Ascending aorta (tissue), 2 donors: Measurements from ENCODE around the gene CTH. TPM values are rescaled to one million over a fixed set of nuclear protein-coding genes. Genes with fewer than 3 reads are reported as not detected.

Source experiments
- DNase-seq, 2 donors: peaks; one replicate each; pipeline ENCODE4 v3.0.0-alpha.2; 2019; ENCODE audit warnings: low spot score in 2 of 2
- H3K27ac ChIP-seq, 2 donors: fragments of 200-600 bp; sonication (generic); one replicate each; pipeline ENCODE4 v1.5.1; 2016 to 2017; ENCODE audit warnings: mild to moderate bottlenecking in 1 of 2
- H3K27me3 ChIP-seq: fragments of 200-600 bp; sonication (generic); one replicate; pipeline ENCODE4 v1.5.1; 2017
- H3K36me3 ChIP-seq, 2 donors: fragments of 200-600 bp; sonication (generic); one replicate each; pipeline ENCODE4 v1.5.1; 2016
- H3K4me1 ChIP-seq, 2 donors: fragments of 200-600 bp; sonication (generic); one replicate each; pipeline ENCODE4 v1.5.1; 2016 to 2017; ENCODE audit warnings: mild to moderate bottlenecking in 1 of 2
- H3K4me3 ChIP-seq, 2 donors: fragments of 200-600 bp; sonication (generic); one replicate each; pipeline ENCODE4 v1.5.1; 2016 to 2017; ENCODE audit warnings: mild to moderate bottlenecking in 1 of 2
- H3K9me3 ChIP-seq, 2 donors: fragments of 200-600 bp; sonication (generic); one replicate each; pipeline ENCODE4 v1.5.1; 2016
- intact Hi-C: fragments of 100-400 bp; cut with DNase I; formaldehyde crosslinking; loops from one replicate; pipeline ENCODE4 v1.15.1; 2023
- total RNA-seq: library from RNA; depleted of rRNA; stranded (reverse); fragments of >200 nt; gene quantifications from one replicate; pipeline ENCODE4 v1.1.0, GENCODE V29; 2016
- TF ChIP-seq, protein P1 (sequence below), 3 experiments: fragments of 200-600 bp in 2 of 3; fragments of 450-650 bp in 1 of 3; sonication (generic) in 2 of 3; IDR thresholded peaks; one replicate each; pipeline ENCODE4 v1.5.1; 2016 to 2019; ENCODE audit warnings: antibody characterized with exemption in 3 of 3, mild to moderate bottlenecking in 1 of 3, moderate library complexity in 1 of 3

The CTH gene
- total RNA-seq, 1 donor from 2014 or later: 4.3 TPM

DNA sequence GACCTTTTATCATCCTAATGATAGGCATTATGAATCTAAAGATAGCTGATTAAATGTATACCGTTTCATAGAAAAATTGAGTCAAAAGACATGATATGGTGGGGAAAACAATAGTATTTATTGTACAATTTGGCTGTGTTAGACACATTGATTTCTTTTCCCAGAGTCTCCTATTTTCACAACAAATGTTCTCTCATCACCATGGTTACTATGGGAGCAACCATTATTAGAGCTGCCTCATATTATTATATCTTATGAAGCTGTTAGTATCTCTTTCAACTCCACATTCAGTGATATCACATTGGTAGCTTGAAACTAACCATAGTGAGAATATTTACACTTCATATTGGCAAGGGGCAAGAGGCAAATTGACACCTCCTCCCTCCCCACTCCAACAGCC lies 10.7 kb upstream of the CTH start:
- no peak overlapping the region for H3K27ac ChIP-seq
- TF ChIP-seq, protein P1, sequence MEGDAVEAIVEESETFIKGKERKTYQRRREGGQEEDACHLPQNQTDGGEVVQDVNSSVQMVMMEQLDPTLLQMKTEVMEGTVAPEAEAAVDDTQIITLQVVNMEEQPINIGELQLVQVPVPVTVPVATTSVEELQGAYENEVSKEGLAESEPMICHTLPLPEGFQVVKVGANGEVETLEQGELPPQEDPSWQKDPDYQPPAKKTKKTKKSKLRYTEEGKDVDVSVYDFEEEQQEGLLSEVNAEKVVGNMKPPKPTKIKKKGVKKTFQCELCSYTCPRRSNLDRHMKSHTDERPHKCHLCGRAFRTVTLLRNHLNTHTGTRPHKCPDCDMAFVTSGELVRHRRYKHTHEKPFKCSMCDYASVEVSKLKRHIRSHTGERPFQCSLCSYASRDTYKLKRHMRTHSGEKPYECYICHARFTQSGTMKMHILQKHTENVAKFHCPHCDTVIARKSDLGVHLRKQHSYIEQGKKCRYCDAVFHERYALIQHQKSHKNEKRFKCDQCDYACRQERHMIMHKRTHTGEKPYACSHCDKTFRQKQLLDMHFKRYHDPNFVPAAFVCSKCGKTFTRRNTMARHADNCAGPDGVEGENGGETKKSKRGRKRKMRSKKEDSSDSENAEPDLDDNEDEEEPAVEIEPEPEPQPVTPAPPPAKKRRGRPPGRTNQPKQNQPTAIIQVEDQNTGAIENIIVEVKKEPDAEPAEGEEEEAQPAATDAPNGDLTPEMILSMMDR (IDR thresholded peaks at IDR 0.05): no peak
- intact Hi-C loops: no loop called here

DNA sequence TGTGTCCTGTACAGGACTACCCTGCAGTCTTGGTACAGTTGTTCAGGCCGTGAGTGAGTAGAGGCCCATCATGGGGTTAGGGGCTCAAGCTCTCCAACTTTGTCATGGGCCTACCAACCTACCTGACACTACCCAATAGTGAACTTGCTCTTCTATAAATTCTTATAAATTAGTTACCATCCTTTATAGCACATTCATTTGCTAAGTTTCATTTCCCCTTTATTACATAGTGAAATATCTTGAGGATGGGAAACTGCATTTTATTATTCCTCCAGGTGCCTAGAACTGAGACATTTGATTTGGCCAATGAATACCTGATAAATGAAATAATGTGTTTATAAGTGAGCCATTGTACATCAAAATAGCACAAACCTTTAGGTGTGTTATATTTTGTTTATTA lies 9.1 kb upstream of the CTH start:
- Histone ChIP-seq H3K27ac (no peak overlapping the region), H3K27me3 (no peaks in the 10 kb centered on the region), H3K4me1 (no peaks in the 10 kb centered on the region), H3K4me3 (no peak overlapping the region), H3K9me3 (no peaks in the 10 kb centered on the region), H3K36me3 (no peaks in the 10 kb centered on the region)
- DNase-seq: no peak
- intact Hi-C loops: no loop called here
- TF ChIP-seq, protein P1 (IDR thresholded peaks at IDR 0.05): no peak

More for the DNA sequence above, 10.7 kb upstream of the CTH start:
- no peak overlapping the region for H3K4me3 ChIP-seq
- H3K36me3 ChIP-seq: no peaks in the 10 kb centered on the region
- no peak for DNase-seq
- no peaks in the 10 kb centered on the region for H3K27me3 ChIP-seq
- no peaks in the 10 kb centered on the region for H3K4me1 ChIP-seq
- H3K9me3 ChIP-seq: no peaks in the 10 kb centered on the region

DNA sequence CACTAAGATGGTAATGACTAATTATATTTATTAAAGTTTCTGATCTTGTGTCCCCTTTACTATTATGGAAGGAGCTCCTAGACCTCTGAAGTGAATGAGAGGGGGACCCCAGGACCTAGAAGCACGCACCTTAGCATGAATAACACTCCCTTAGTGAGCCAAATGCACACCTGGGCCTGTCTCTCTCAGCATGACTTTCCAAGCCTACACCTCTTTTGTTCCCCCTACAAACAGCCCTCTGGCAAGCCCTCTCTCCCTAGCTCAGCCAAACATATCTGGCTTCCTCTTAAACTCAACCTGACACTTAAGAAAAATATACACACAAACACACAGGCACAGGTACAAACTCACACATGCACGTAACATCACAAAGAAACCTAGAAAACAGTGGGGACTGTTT lies 7.3 kb upstream of the CTH start:
- Histone ChIP-seq H3K4me3 (no peak overlapping the region), H3K9me3 (no peaks in the 10 kb centered on the region), H3K27me3 (no peaks in the 10 kb centered on the region), H3K27ac (no peak overlapping the region), H3K4me1 (no peaks in the 10 kb centered on the region), H3K36me3 (no peaks in the 10 kb centered on the region)
- no peak for DNase-seq
- TF ChIP-seq, protein P1 (IDR thresholded peaks at IDR 0.05): no peak
- intact Hi-C loops: no loop called here

DNA sequence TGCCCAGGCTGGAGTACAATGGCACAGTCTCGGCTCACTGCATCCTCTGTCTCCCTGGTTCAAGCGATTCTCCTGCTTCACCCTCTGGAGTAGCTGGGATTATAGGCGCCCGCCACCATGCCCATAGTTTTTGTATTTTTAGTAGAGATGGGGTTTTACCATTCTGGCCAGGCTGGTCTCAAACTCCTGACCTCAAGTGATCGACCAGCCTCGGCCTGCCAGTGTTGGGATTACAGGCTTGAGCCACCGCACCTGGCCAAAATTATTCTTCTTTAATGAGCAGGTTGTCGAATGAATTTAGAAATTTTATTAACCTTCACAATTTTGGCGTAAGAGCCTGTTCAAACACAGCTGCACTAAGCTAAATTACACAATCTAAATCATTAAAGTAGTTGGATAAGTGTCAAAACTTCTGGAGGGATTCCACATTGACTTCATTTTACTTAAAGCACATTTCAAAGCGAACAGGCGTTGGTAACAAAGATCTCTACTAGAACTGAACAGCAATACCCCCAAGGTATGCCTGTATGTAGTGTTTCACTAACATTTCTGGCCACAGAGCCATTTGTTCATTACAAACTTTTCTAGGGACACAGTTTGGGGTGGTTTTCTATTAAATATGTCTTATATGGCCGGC lies 5.2 kb upstream of the CTH start:
- DNase-seq: no peak
- Histone ChIP-seq H3K27me3 (no peaks in the 10 kb centered on the region), H3K9me3 (no peaks in the 10 kb centered on the region), H3K4me1 (no peaks in the 10 kb centered on the region), H3K36me3 (no peaks in the 10 kb centered on the region), H3K4me3 (no peak overlapping the region), H3K27ac (no peak overlapping the region)
- TF ChIP-seq, protein P1 (IDR thresholded peaks at IDR 0.05): no peak
- intact Hi-C loops: no loop called here

DNA sequence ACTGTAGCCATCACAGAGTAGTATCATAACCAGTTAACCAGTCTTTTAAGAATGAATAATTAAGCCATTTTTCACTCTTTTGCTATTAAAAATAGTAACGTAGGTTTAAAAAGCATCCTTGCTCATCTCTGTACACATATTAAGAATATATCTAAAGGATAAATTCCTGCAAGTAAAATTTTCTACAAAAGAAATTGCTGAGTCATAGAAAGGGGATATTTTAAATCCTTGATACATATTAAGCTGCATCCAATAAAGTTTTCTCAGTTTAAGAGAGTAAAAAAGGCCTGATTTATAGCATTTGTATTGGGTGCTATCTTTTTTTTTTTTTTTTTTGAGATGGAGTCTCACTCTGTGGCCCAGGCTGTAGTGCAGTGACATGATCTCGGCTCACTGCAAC lies 1.9 kb upstream of the CTH start:
- DNase-seq: no peak
- TF ChIP-seq, protein P1 (IDR thresholded peaks at IDR 0.05): no peak
- Histone ChIP-seq H3K9me3 (no peaks in the 10 kb centered on the region), H3K4me3 (no peak overlapping the region), H3K27ac (no peak overlapping the region), H3K27me3 (no peaks in the 10 kb centered on the region), H3K36me3 (no peaks in the 10 kb centered on the region), H3K4me1 (peaks cover 0 to 7% of the 10 kb centered on the region in 2 donors)
- intact Hi-C loops: no loop called here
